ENCODE data around the gene GTF3C1.
A peak's percentile ranks its signal among the peaks of the same experiment; 100 is the strongest.

GTF3C1 gene

GRCh38 chr16:27483624-27484023 lies 66.1 kb downstream of the GTF3C1 start:
- no peak for DNase-seq

- no peak for DNase-seq
Observed at GRCh38 chr16:27483088-27483437, 66.7 kb downstream of the GTF3C1 start.

- no peak for DNase-seq
Observed at GRCh38 chr16:27482397-27483087, 67.2 kb downstream of the GTF3C1 start.

GRCh38 chr16:27481282-27481934 lies 68.3 kb downstream of the GTF3C1 start:
- no peak for DNase-seq

GRCh38 chr16:27480761-27481160 lies 69.0 kb downstream of the GTF3C1 start:
- DNase-seq = no peak

GRCh38 chr16:27476240-27476639 lies 73.5 kb downstream of the GTF3C1 start:
- DNase-seq = no peak

- no peak for DNase-seq
Observed at GRCh38 chr16:27475561-27475960, 74.2 kb downstream of the GTF3C1 start.

GRCh38 chr16:27474921-27475320 lies 74.8 kb downstream of the GTF3C1 start:
- DNase-seq = no peak

- no peak for DNase-seq
Observed at GRCh38 chr16:27474041-27474440, 75.7 kb downstream of the GTF3C1 start.

- DNase-seq = no peak
Observed at GRCh38 chr16:27473101-27473900, 76.4 kb downstream of the GTF3C1 start.

GRCh38 chr16:27472091-27473020 lies 77.4 kb downstream of the GTF3C1 start:
- DNase-seq = no peak

- no peak for DNase-seq
Observed at GRCh38 chr16:27471661-27472060, 78.1 kb downstream of the GTF3C1 start.

- no peak for DNase-seq
Observed at GRCh38 chr16:27470567-27471431, 78.9 kb downstream of the GTF3C1 start.

GRCh38 chr16:27468941-27469531 lies 80.7 kb downstream of the GTF3C1 start:
- DNase-seq = no peak

- no peak for DNase-seq
Observed at GRCh38 chr16:27465483-27465879, 84.2 kb downstream of the GTF3C1 start.

- DNase-seq = no peak
Observed at GRCh38 chr16:27464626-27465482, 84.9 kb downstream of the GTF3C1 start.

GRCh38 chr16:27463741-27464591 lies 85.7 kb downstream of the GTF3C1 start:
- DNase-seq = peak; percentile 31

GRCh38 chr16:27462846-27463682 lies 86.6 kb downstream of the GTF3C1 start:
- DNase-seq = no peak
